SK-N-SH (cell line): Measurements from ENCODE around the gene AMMECR1L. TPM values are rescaled to one million over a fixed set of nuclear protein-coding genes. Genes with fewer than 3 reads are reported as not detected.
"Not testable (repeated sequence)": the region's sequence is repeated elsewhere in the genome, so short reads cannot be mapped to it uniquely, and the experiment has no call there.

ENCODE experiments used
- CTCF ChIA-PET: fragments of 300-600, 350-600 bp; formaldehyde crosslinking; extraction: SDS; loops from one replicate; lab custom pipeline; 2021; lab: Yijun Ruan, JAX
- POLR2A ChIA-PET: fragments of 350-600 bp; sonication (Branson Sonifier 250); formaldehyde crosslinking; extraction: SDS; loops from one replicate; lab custom pipeline; 2020; ENCODE audit warnings: antibody characterized with exemption, inconsistent platforms; lab: Yijun Ruan, JAX
- DNase-seq: peaks from one replicate; pipeline ENCODE4 v3.0.0; 2012
- H2AFZ ChIP-seq: fragments of 200-600 bp; sonication (generic); 2 replicates; pipeline ENCODE4 v1.8.1; 2016; ENCODE audit warnings: antibody characterized with exemption, mild to moderate bottlenecking, low read depth
- H3F3A ChIP-seq: fragments of 200-600 bp; sonication (generic); replicated peaks from 2 replicates; pipeline ENCODE3; 2016; ENCODE audit warnings: antibody characterized with exemption, mild to moderate bottlenecking; ENCODE audit not compliant: insufficient read depth
- H3K27ac ChIP-seq, 2 experiments: fragments of 200-500 bp in 1 of 2; fragments of 200-600 bp in 1 of 2; sonication (Bioruptor generic) in 1 of 2; sonication (generic), shearing (Covaris generic) in 1 of 2; 2 replicates each; pipeline versions ENCODE4 v1.5.1 to v1.6.1; 2014 to 2016; ENCODE audit warnings: low read depth in 2 of 2, inconsistent platforms in 1 of 2, low read length in 1 of 2, mild to moderate bottlenecking in 1 of 2, mixed read lengths in 1 of 2
- H3K27me3 ChIP-seq: fragments of 200-600 bp; sonication (generic), shearing (Covaris generic); 2 replicates; pipeline ENCODE4 v1.6.1; 2016; ENCODE audit warnings: mixed run types; ENCODE audit not compliant: insufficient read depth
- H3K36me3 ChIP-seq, 2 experiments: fragments of 200-500 bp in 1 of 2; fragments of 200-600 bp in 1 of 2; sonication (Bioruptor generic) in 1 of 2; sonication (generic) in 1 of 2; replicated peaks in 1 of 2; 2 replicates each; pipeline versions ENCODE3 to v1.5.1; 2014 to 2016; ENCODE audit warnings: low read length in 1 of 2, mild to moderate bottlenecking in 1 of 2; ENCODE audit not compliant: insufficient read depth in 2 of 2, control insufficient read depth in 1 of 2
- H3K4me1 ChIP-seq, 2 experiments: fragments of 200-500 bp in 1 of 2; fragments of 200-600 bp in 1 of 2; sonication (Bioruptor generic) in 1 of 2; sonication (generic), shearing (Covaris generic) in 1 of 2; 2 replicates each; pipeline versions ENCODE4 v1.5.1 to v1.6.1; 2014 to 2016; ENCODE audit warnings: low read depth in 1 of 2, low read length in 1 of 2, mixed run types in 1 of 2; ENCODE audit not compliant: insufficient read depth in 2 of 2, control insufficient read depth in 1 of 2
- H3K4me2 ChIP-seq: fragments of 200-600 bp; sonication (generic), shearing (Covaris generic); 2 replicates; pipeline ENCODE4 v1.6.1; 2017; ENCODE audit warnings: mixed run types
- H3K4me3 ChIP-seq, 2 experiments: fragments of 200-500 bp in 1 of 2; fragments of 200-600 bp in 1 of 2; sonication (Bioruptor generic) in 1 of 2; sonication (generic), shearing (Covaris generic) in 1 of 2; 2 replicates each; pipeline versions ENCODE4 v1.5.1 to v1.8.1; 2014 to 2016; ENCODE audit warnings: low read depth in 2 of 2, inconsistent platforms in 1 of 2, low read length in 1 of 2, mild to moderate bottlenecking in 1 of 2, mixed read lengths in 1 of 2, moderate library complexity in 1 of 2
- H3K79me2 ChIP-seq: fragments of 200-600 bp; sonication (generic); 2 replicates; pipeline ENCODE4 v1.8.1; 2017; ENCODE audit warnings: mild to moderate bottlenecking; ENCODE audit not compliant: insufficient read depth
- H3K9ac ChIP-seq: fragments of 200-600 bp; sonication (generic); 2 replicates; pipeline ENCODE4 v1.6.1; 2017; ENCODE audit warnings: mixed run types
- H3K9me2 ChIP-seq: fragments of 200-600 bp; sonication (generic); 2 replicates; pipeline ENCODE4 v1.6.1; 2017; ENCODE audit warnings: mixed run types
- H3K9me3 ChIP-seq: fragments of 200-600 bp; sonication (generic); 2 replicates; pipeline ENCODE4 v1.6.1; 2017; ENCODE audit warnings: mixed run types, mild to moderate bottlenecking, moderate library complexity
- H4K20me1 ChIP-seq: fragments of 200-600 bp; sonication (generic); 2 replicates; pipeline ENCODE4 v1.6.1; 2017; ENCODE audit warnings: mild to moderate bottlenecking, mixed run types; ENCODE audit not compliant: insufficient read depth
- CHD2 ChIP-seq: fragments of 150-350 bp; IDR thresholded peaks from 2 replicates; pipeline ENCODE4 v1.6.1; 2018; ENCODE audit warnings: low read length; ENCODE audit not compliant: partially characterized antibody
- EZH2phosphoT487 ChIP-seq: fragments of 200-600 bp; sonication (generic); IDR thresholded peaks from 2 replicates; pipeline ENCODE4 v1.6.1; 2017; ENCODE audit warnings: low read depth, mixed run types, mild to moderate bottlenecking, antibody characterized with exemption, moderate library complexity, borderline replicate concordance
- FOSL2 ChIP-seq: IDR thresholded peaks from 2 replicates; pipeline ENCODE4 v1.4.0; 2012; ENCODE audit warnings: low read depth, mild to moderate bottlenecking, moderate library complexity, borderline replicate concordance
- FOXJ3 ChIP-seq: sonication (generic); formaldehyde crosslinking; IDR thresholded peaks from 2 replicates; pipeline ENCODE4 v1.5.1; 2020; ENCODE audit warnings: mild to moderate bottlenecking, missing genetic modification reagents
- FOXM1 ChIP-seq: IDR thresholded peaks from 2 replicates; pipeline ENCODE4 v1.4.0; 2012; ENCODE audit warnings: low read depth, mild to moderate bottlenecking
- GABPA ChIP-seq: IDR thresholded peaks from 2 replicates; pipeline ENCODE4 v1.4.0; 2012; ENCODE audit warnings: low read depth, mild to moderate bottlenecking
- JUND ChIP-seq: IDR thresholded peaks from 2 replicates; pipeline ENCODE4 v1.4.0; 2012
- MEF2A ChIP-seq: IDR thresholded peaks from 2 replicates; pipeline ENCODE4 v1.4.0; 2012; ENCODE audit warnings: low read depth, borderline replicate concordance
- NRF1 ChIP-seq: IDR thresholded peaks from 2 replicates; pipeline ENCODE4 v1.6.1; 2012; ENCODE audit warnings: low read depth, mild to moderate bottlenecking, low read length
- POLR2AphosphoS5 ChIP-seq: IDR thresholded peaks from 2 replicates; pipeline ENCODE4 v1.6.1; 2012; ENCODE audit warnings: low read depth, low read length
- RCOR1 ChIP-seq: fragments of 150-350 bp; IDR thresholded peaks from 2 replicates; pipeline ENCODE4 v1.6.1; 2017; ENCODE audit warnings: antibody characterized with exemption, low read length
- RXRA ChIP-seq: IDR thresholded peaks from 2 replicates; pipeline ENCODE4 v1.4.0; 2012; ENCODE audit warnings: low read depth, mild to moderate bottlenecking, borderline replicate concordance
- SMC3 ChIP-seq: IDR thresholded peaks from 2 replicates; pipeline ENCODE4 v1.6.1; 2012; ENCODE audit warnings: low read depth, low read length, improper control_type of control experiment
- TEAD4 ChIP-seq: IDR thresholded peaks from 2 replicates; pipeline ENCODE4 v1.4.0; 2012; ENCODE audit warnings: mild to moderate bottlenecking, borderline replicate concordance; ENCODE audit not compliant: insufficient read depth
- YY1 ChIP-seq: IDR thresholded peaks from 2 replicates; pipeline ENCODE4 v1.4.0; 2012; ENCODE audit warnings: low read depth, mild to moderate bottlenecking
- WGBS: methylation state at CpG from one replicate; pipeline ENCODE4 v1.1.6; 2017; ENCODE audit warnings: low lambda C conversion rate; 5-methylcytosine and 5-hydroxymethylcytosine counted together
- polyA plus RNA-seq, 3 experiments: library from polyadenylated mRNA; depleted of rRNA; stranded (reverse); fragments of >200 nt; gene quantifications; 2 replicates each; pipeline ENCODE4 v1.2.3, GENCODE V29; 2012
- TF ChIP-seq, protein P1 (sequence below): fragments of 150-350 bp; IDR thresholded peaks from 2 replicates; pipeline ENCODE4 v1.6.1; 2016; ENCODE audit warnings: mild to moderate bottlenecking, low read depth, low read length
- TF ChIP-seq, protein P2 (sequence below): IDR thresholded peaks from 2 replicates; pipeline ENCODE4 v1.4.0; 2012; ENCODE audit warnings: low read depth, borderline replicate concordance
- TF ChIP-seq, protein P3 (sequence below): IDR thresholded peaks from 2 replicates; pipeline ENCODE4 v1.6.1; 2012; ENCODE audit warnings: mild to moderate bottlenecking, low read depth, low read length, moderate library complexity

AMMECR1L gene
- polyA plus RNA-seq, 1 of the 3 experiments (the other 2 are of a cell fraction) = 11.0 TPM

DNA sequence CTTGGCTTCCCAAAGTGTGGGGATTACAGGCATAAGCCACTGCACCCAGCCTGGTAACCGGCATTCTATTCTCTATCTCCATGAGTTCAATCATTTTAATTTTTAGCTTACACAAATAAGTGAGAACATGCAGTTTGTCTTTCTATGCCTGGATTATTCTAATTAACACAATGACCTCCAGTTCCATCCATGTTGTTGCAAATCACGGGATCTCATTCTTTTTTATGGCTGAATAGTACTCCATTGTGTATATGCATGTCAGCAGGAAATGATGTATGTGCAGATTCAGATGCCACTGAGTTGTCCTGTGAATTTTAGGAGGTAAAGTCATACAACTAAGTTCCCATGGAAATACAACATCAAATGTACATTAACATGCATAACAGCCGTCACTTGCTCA lies 24.7 kb upstream of the AMMECR1L start (continued):
- TF ChIP-seq, protein P1, sequence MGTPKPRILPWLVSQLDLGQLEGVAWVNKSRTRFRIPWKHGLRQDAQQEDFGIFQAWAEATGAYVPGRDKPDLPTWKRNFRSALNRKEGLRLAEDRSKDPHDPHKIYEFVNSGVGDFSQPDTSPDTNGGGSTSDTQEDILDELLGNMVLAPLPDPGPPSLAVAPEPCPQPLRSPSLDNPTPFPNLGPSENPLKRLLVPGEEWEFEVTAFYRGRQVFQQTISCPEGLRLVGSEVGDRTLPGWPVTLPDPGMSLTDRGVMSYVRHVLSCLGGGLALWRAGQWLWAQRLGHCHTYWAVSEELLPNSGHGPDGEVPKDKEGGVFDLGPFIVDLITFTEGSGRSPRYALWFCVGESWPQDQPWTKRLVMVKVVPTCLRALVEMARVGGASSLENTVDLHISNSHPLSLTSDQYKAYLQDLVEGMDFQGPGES = no peak
- no peak for TF ChIP-seq YY1
- TF ChIP-seq NRF1 = no peak
- no peak for TF ChIP-seq FOXM1
- no peak for TF ChIP-seq CHD2
- TF ChIP-seq EZH2phosphoT487 = no peak

GRCh38 chr2:127909019-127909418 lies 23.3 kb upstream of the AMMECR1L start:
- Histone ChIP-seq H3F3A (no peaks in the 10 kb centered on the region), H3K9me2 (no peaks in the 10 kb centered on the region), H3K27me3 (no peaks in the 10 kb centered on the region), H3K4me1 (no peaks in the 10 kb centered on the region), H3K27ac (no peak overlapping the region), H3K4me2 (no peak overlapping the region), H2AFZ (no peak overlapping the region), H3K79me2 (no peaks in the 10 kb centered on the region), H3K9ac (no peak overlapping the region), H3K4me3 (no peak overlapping the region), H3K9me3 (no peaks in the 10 kb centered on the region), H3K36me3 (no peaks in the 10 kb centered on the region), H4K20me1 (no peaks in the 10 kb centered on the region)
- ChIA-PET POLR2A (interaction anchor here (0.6 kb wide), 1 partner anchor 101 kb away, joined by 5 read pairs; no protein-coding TSS in a partner anchor), CTCF (no interaction called here)
- WGBS = 65% methylated on average over 5 of the region's 6 CpGs
- TF ChIP-seq POLR2AphosphoS5 (no peak), EZH2phosphoT487 (no peak), CHD2 (no peak), NRF1 (no peak), TEAD4 (no peak), FOXJ3 (CRISPR knock-in tag) (no peak), FOSL2 (no peak), YY1 (no peak), MEF2A (no peak), RCOR1 (no peak), FOXM1 (no peak), SMC3 (no peak), RXRA (no peak), JUND (no peak), GABPA (no peak)
- TF ChIP-seq, protein P2, sequence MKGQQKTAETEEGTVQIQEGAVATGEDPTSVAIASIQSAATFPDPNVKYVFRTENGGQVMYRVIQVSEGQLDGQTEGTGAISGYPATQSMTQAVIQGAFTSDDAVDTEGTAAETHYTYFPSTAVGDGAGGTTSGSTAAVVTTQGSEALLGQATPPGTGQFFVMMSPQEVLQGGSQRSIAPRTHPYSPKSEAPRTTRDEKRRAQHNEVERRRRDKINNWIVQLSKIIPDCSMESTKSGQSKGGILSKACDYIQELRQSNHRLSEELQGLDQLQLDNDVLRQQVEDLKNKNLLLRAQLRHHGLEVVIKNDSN = no peak
- TF ChIP-seq, protein P3, sequence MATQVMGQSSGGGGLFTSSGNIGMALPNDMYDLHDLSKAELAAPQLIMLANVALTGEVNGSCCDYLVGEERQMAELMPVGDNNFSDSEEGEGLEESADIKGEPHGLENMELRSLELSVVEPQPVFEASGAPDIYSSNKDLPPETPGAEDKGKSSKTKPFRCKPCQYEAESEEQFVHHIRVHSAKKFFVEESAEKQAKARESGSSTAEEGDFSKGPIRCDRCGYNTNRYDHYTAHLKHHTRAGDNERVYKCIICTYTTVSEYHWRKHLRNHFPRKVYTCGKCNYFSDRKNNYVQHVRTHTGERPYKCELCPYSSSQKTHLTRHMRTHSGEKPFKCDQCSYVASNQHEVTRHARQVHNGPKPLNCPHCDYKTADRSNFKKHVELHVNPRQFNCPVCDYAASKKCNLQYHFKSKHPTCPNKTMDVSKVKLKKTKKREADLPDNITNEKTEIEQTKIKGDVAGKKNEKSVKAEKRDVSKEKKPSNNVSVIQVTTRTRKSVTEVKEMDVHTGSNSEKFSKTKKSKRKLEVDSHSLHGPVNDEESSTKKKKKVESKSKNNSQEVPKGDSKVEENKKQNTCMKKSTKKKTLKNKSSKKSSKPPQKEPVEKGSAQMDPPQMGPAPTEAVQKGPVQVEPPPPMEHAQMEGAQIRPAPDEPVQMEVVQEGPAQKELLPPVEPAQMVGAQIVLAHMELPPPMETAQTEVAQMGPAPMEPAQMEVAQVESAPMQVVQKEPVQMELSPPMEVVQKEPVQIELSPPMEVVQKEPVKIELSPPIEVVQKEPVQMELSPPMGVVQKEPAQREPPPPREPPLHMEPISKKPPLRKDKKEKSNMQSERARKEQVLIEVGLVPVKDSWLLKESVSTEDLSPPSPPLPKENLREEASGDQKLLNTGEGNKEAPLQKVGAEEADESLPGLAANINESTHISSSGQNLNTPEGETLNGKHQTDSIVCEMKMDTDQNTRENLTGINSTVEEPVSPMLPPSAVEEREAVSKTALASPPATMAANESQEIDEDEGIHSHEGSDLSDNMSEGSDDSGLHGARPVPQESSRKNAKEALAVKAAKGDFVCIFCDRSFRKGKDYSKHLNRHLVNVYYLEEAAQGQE = no peak
- TF ChIP-seq, protein P1 = no peak
- no peak for DNase-seq

DNA sequence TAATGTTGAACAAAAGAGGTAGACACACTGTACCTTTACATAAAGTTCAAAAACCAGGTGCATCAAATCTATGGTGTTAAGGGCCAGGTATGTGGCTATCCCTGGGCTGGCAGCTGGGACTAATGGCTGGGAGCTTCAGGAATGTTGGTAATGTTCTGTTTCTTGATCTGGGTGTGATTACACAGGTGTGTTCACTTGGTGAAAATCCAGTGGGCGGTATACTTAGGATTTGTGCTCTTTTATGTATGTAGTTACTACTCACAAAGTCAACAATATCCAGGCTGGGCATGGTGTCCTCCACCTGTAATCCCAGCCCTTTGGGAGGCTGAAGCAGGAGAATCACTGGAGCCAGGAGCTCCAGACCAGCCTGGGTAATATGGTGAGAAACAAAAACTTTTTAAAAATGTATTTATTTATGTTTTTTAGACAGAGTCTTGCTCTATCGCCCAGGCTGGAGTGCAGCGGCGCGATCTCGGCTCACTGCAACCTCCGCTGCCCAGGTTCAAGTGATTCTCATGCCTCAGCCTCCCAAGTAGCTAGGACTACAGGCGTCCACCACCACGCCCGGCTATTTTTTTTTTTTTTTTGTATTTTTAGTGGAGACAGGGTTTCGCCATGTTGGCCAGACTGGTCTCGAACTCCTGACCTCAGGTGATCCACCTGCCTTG lies 22.1 kb upstream of the AMMECR1L start:
- H2AFZ ChIP-seq, H4K20me1 ChIP-seq, H3K9ac ChIP-seq, H3K79me2 ChIP-seq, H3F3A ChIP-seq, H3K36me3 ChIP-seq, H3K9me3 ChIP-seq, H3K4me2 ChIP-seq, POLR2A ChIA-PET, DNase-seq, H3K27me3 ChIP-seq, H3K9me2 ChIP-seq, H3K27ac ChIP-seq, H3K4me3 ChIP-seq, H3K4me1 ChIP-seq, CTCF ChIA-PET: not testable (repeated sequence)
- WGBS = 91% methylated on average over 12 of the region's 12 CpGs
